Stimulated activated CD4-positive, alpha-beta T cell treated with anti-CD3 and anti-CD28 coated beads, Interleukin-15, amount 100 ng/mL, for 1 hour (primary cell): ENCODE results near the gene SLC4A8.
"Not testable (repeated sequence)": the region's sequence is repeated elsewhere in the genome, so short reads cannot be mapped to it uniquely, and the experiment has no call there.

Experiments used
- DNase-seq, 2 donors: peaks; one replicate each; pipeline ENCODE4 v3.0.0-alpha.2; 2020; ENCODE audit warnings: low read depth in 1 of 2, low spot score in 1 of 2

The SLC4A8 gene

GRCh38 chr12:51473947-51474346, 49.3 kb downstream of the SLC4A8 start:
- DNase-seq, result no peak

DNA sequence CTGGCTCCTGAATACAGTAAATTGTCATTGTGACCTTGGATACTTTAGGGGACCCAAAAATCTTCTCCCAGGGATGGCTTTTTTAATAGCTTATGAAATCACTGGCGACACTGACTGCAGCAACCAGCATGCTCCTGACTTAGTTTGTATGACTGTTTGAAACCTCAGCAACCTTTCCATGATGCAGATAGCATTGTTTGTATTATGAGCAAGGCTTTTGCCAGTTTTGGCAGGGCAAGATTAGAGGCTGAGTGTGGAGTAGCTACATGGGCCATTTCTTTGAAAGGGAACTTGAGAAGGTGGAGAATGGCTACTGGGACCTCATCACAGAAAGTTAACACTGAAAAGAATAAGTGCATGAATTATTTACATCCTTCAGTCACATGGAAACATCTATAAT, 50.9 kb downstream of the SLC4A8 start:
- no peak for DNase-seq

DNA sequence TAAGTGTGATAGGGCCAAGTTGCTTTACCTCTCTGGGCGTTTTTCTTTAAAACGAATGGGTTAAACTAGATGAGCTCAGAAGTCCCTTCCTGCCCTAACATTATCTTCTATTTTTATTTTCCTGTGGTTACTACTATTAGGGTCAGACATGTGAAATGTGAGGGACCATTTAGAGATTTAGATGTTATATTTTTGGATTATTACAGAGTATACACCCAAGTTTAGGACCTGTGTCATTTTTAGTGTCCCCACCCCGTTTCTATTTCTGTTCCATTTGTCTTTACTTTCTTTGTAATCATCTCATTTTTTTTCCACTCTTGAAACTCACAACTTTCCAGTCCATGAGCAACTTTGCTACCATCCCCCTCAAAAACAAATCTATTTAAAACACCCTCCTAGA, 56.3 kb downstream of the SLC4A8 start:
- DNase-seq, result no peak

GRCh38 chr12:51482929-51483697, 58.5 kb downstream of the SLC4A8 start:
- no peak for DNase-seq

GRCh38 chr12:51484119-51484518, 59.5 kb downstream of the SLC4A8 start:
- no peak for DNase-seq

DNA sequence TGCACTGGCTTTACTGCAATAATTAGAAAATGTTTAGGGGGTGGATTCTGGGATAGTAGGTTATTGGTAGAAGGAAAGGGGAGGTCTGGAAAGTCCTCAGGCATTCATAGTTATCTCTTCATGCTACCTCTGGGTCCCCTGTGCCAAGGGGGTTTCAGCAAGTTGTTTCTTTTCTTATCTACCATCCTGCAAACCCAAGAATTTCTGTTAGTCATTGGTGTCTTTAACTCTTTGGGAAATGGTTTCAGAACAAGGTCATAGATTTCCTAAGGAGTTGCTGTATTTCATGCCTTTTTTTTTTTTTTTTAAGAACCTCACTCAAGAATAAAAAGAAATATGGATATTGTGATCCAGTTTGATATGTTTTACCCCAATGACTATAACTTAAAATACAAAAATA, 63.6 kb downstream of the SLC4A8 start:
- DNase-seq, result no peak

- no peak for DNase-seq
These were observed 68.7 kb downstream of the SLC4A8 start for GRCh38 chr12:51493281-51493680.

GRCh38 chr12:51496895-51497294, 72.3 kb downstream of the SLC4A8 start:
- DNase-seq, result no peak

DNA sequence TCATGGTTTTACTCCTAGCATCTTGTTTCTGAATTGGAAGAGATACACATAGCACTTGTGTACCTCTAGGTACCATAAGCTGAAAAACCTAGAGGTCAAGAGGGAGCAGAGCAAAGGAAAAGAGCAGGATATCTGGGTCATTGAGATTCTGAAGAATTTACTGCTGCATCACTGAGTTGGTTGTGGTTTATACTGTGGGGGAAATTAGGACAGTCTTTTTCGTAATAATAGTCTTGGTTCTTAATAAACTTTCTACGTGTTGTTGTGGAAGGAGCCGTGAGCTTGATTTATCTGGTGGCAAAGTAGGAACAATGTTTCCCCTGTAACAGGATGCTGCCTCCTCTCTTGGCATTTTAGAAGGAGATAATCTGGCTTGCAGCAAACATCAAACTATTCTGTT, 80.2 kb downstream of the SLC4A8 start:
- DNase-seq, result no peak

GRCh38 chr12:51505360-51506105, 80.9 kb downstream of the SLC4A8 start:
- DNase-seq, result no peak

DNA sequence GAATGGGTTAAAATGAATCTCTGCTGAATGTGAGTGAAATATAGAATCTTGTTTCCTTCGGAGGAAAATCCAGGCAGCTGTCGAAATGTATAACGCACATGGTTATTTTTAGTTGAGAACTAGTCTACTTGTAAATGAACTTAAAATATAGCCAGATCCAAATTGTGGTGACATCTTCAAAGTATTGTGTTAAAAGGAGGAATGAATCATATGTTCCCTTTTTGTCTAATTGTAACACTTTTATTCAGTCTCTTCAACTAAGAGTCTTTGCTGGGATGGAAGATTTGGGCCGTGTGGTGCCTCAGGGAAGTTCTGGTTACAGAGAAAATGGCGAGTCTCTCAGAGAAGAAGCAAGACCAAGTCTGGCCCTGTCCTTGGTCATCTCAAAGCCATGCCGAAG, 82.5 kb downstream of the SLC4A8 start:
- no peak for DNase-seq

DNA sequence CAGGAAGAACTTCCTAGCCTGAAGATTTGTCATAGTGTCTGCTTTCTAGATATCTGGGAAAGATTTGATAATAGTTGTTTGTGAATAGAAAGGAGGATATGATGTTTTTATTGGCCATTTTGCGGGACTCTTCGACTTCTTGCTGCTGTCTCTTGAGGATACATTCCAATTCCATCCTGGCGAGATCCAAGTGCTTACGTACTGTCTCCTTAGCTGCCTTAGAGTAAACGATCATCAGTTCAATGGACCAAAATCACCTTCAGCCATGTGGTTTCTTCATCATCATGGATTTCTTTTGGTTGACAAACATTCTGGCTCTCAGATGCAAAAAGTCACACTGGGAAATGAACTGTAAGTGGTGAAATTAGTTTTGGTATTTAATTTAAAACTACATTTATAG, 83.7 kb downstream of the SLC4A8 start:
- no peak for DNase-seq

- DNase-seq, result no peak
These were observed 87.1 kb downstream of the SLC4A8 start for GRCh38 chr12:51511546-51512260.

- DNase-seq, result no peak
These were observed 87.8 kb downstream of the SLC4A8 start for GRCh38 chr12:51512438-51512837.

GRCh38 chr12:51515037-51515436, 90.4 kb downstream of the SLC4A8 start:
- DNase-seq, result not testable (repeated sequence)

DNA sequence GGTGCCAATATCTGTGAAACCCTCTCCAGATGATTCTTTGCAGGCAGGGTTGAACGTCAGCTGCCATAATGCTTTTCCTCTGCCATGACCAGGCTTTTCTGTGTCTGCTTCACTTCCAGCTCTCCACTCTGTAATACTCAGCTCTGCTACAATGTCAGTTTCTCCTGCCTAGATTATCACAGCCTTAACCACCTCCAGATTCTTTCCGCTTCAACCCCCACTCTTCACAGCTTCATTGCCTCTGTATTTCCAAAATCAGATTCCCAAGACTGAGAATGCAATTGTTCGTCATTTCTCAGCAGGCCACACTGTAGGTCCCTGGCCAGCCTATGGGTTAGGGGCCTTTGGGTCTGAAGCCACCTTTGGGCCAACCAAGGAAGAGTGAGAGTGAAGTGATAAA, 92.7 kb downstream of the SLC4A8 start:
- DNase-seq, result no peak

- no peak for DNase-seq
These were observed 93.2 kb downstream of the SLC4A8 start for GRCh38 chr12:51517800-51518199.

- DNase-seq, result no peak
These were observed 95.1 kb downstream of the SLC4A8 start for GRCh38 chr12:51519755-51520154.

DNA sequence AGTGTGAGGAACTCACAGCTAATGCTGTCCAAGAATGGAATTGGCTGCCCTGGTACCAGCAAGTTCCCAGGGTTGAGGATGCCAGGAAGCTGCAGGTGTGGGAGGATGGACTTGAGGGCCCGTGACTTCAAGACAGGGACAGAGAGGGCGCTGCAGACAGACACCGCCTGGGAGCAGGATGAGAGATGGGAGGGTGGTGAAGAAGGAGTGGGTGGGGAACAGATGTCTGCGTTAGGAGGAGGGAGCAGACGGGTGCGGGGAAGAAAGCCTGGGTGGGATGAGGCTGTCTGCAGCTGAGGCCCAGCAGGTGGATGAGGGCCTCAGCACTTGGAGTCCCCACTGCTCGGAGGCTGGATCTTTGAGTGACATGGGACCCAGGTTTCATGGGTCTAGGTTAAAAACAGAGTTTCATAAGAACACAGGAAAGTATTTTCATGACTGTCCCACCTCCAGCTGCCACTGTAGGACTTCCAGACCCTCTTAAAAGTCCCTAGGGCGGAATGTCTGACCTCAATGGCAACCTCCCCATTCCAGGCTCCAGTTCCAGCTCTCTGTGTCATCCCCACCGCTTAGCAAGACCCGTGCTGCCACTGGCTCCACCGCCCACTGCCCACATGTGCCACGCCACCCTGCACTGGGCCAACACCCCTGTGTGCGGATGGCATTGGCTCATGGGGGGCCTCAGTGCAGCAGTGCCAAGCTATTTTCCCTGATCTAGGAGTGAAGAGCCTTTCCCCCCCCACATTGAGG, 96.1 kb downstream of the SLC4A8 start:
- DNase-seq, result no peak

DNA sequence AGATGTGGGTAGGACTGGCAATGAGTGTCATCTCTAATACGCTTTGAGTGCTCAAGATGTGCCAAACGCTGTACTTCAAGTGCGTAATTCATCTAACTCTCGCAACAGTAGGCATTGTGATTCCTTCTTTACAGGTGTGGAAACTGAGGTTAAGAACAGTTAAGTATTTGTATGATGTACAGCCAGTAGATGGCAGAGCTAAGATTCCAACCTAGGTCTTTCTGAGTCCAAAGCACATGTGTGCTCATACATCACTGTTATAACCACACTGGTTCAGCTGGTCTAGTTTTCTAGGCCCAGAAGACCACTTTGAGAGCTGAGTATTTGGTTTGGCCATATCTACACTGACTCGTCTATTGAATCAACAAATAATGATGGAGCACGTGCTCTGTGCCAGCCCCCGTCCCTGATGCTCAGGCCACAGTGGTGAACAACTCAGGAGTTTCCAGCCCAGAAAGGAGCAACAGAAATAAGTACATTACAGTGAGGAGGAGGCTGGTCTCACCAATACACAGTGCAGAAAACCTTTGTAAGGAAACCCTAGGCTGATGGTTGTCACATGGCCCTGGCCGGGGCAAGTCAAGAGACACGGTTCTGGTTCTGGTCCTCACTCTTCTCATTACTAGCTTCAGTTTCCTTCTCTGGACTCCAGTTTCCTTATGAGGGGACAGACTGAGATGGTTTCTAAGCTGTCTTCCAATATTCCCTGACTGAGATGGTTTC, 97.1 kb downstream of the SLC4A8 start:
- no peak for DNase-seq

GRCh38 chr12:51522696-51523095, 98.1 kb downstream of the SLC4A8 start:
- no peak for DNase-seq
